ENCODE results near the gene GJB5.
A peak's percentile ranks its signal among the peaks of the same experiment; 100 is the strongest.

Gene GJB5

DNA sequence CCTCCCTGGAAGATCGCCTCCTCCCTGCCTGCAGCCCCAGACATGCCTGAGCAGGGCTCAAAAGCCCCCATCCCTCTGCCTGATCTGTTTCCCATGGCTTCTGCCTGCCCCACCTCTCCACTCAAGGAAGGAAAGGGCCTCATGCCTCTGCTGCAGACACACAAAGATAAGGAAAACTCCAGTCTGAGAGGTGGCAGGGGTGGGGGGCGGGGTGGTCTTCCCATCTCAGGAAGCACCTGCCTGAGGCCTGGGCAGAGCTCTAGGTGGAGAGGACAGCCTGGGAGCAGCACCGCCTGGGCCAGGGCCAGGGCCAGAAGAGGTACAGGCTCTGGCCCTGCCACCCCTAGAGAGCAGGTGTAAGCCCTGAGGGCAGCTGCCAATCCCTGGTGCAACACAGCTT lies 22.1 kb downstream of the GJB5 start:
- DNase-seq (ENCODE audit: low read depth), result no peak

DNA sequence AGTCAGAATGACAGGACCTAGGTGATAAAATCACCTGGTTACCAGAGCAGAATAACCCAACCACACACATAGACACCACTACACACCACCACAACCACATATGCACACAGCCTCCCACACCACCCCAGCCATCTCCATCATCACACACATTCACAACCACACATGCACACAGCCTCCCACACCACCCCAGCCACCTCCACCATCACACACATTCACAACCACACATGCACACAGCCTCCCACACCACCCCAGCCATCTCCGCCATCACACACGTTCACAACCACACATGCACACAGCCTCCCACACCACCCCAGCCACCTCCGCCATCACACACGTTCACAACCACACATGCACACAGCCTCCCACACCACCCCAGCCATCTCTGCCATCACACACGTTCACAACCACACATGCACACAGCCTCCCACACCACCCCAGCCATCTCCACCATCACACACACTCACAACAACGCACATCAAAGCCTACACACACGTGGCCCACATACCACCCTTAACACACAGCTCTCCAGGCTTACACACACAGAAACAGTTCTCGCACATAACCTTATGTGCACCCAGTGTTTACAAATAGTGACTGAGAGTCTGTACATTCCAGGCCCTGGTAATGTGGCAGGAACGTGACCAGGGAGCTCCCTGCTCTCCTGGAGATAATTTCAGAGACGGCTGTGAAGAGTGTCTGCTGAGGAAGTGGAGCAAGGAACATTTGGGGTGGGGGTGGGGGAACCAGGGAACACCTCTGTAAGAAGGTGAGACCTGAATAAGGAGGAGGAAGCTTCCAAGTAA lies 22.9 kb downstream of the GJB5 start:
- no peak for DNase-seq (ENCODE audit: low read depth)

DNA sequence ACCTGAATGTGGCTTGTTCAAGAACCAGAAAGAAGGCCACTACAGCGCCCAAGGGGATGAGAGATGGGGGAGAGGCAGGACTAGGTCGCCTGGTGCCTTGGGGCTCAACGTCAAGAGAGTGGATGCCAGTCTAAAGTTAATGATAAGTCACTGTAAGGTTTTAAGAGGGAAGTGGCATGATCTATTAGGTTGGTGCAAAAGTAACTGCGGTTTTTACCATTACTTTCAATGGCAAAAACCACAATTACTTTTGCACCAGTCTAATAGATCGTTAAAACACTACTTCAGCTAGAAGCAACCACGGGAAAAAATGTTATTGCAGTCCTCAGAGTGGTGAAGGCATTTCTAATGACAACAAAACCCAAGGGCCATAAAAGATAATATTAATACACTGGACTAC lies 23.5 kb downstream of the GJB5 start:
- DNase-seq (ENCODE audit: low read depth), result no peak

DNA sequence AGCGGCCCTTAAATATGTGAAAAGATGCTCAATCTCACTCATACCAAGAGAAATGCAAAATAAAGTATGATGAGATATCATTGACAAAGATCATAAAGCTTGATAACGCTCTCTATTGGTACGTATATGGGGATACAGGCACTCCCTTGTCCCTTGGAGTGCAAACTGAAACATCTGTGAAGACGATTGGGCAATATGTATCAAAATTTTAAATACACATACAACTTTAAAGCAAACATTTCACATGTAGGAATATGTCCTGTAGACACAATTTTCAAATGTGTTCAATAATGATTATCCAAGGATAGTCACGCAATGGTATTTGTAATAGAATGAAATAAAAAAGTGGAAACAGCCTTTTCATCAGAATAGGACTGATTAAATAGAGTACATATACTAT lies 24.2 kb downstream of the GJB5 start:
- no peak for DNase-seq (ENCODE audit: low read depth)

DNA sequence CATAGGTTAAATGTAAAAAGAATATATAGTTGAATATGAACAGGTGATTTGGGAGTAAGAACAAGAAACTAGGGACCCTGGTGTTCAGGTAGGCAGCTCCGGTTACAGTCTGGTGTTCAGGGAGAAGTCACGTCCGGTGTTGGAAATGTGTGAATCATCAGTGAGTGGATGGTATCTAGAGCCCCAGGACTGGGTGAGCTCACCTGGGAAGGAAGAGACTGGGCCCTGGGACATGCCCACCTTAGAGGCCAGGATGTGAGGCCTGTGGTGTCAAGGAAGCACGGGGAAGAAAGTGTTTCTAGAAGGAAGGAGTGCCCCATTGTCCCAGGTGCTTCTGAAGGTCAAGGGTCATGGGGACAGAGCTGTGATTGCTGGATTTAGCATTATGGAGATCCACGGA lies 24.7 kb downstream of the GJB5 start:
- no peak for DNase-seq (ENCODE audit: low read depth)

DNA sequence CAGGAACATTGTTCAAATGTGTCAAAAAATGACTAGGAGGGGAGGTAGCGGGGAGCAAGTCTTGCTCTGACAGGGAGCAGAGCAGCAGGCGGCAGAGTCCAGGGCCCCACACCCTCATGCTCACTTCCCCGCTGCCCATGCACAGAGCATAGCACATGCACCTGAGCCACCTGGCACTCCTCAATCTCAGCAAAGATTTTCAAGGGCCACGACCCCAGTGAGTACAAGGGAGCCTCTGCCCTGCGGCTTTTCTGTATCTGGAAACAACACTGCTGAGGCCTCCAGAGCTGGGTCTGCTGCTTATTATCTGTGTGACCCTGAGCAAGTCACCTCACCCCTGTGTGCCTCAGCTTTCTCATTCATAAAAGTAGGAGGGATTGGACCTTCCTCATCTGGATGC lies 25.1 kb downstream of the GJB5 start:
- DNase-seq (ENCODE audit: low read depth), result no peak

DNA sequence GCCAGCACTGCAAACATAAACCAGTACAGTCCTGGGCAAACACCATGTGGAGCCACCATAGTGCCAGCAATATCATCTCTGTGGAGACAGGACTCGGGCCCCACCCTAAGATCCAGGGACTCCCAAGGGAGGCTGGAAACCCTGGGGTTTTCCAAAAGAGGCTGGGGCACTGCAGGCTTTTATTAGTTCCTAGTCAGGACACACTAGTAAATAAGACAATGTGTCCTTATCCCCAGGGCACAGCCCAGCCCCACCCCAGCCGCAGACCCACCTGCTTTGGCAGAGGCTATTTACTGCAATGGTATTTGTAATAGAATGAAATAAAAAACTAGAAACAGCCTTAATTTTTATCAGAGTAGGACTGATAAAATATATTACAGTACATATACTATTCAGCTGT lies 25.7 kb downstream of the GJB5 start:
- no peak for DNase-seq (ENCODE audit: low read depth)

DNA sequence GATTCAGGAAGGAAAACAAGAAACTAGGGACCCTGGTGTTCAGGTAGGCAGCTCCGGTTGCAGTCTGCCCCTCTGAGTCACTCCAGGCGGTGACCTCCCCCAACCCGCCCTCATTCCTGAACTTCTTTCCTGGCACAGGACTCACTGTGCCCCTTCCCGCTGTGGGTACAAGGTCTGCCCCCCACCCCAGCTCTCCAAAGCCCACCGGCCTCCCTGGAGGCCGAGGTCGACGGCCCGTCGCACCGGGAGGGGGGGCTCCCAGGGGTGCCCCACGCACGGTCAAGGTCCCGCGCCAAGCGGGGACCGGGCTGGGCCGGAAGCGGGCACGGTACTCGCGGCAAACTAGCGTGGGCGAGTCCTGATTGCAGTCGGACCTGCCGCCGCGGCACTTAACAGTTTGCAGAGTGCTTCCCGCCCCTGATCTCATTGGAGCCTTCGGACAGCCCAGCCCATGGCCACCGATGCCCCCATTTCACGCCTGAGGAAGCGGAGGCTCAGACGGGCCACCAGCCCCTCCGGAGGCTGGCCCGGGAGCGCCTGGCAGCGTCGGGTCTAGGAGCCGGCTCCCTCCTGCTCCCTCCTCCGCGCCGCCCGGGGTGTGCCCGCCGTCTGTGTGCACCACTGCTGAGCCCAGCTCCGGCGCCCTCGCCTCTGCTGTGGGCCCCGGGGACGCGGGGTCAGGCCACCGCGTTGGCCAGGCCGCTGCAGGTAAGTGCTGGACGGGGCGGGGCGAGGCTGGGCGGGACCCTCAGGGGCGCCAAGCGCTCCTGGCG lies 26.4 kb downstream of the GJB5 start, which contains the start of gene GJB3:
Gene GJB3 (plus strand): TSS at position 144 of the 773 bp plus-strand sequence. CDS start 3,549 bp downstream, outside the sequence.
- no peak for DNase-seq (ENCODE audit: low read depth)

DNA sequence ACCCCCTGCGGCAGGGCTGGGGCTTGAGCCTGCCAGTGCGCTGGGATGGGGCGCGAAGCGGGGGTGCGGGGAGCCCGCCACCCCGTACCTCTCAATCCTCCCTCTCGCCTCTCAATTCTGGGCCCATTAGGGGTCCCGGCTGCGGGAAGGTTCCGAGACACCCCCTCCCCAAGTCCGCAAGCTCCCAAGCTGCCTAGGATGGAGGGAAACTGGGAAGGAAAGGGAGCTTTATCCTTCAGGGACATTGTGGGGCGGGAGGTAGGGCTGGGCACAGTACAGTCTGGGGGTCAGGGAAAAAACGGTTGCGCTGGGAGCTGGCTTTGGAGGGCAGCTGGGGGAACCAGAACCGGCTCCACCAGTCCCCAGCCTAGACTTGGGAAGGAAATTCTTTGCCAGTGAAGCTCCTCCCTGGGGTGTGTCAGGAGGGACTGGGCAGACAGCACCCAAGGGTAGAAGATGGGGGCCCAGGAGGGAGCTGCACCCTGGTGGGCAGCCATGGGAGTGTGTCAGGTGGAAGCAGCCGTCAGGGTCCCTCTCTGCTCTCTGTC lies 27.1 kb downstream of the GJB5 start:
- DNase-seq (ENCODE audit: low read depth), result no peak

DNA sequence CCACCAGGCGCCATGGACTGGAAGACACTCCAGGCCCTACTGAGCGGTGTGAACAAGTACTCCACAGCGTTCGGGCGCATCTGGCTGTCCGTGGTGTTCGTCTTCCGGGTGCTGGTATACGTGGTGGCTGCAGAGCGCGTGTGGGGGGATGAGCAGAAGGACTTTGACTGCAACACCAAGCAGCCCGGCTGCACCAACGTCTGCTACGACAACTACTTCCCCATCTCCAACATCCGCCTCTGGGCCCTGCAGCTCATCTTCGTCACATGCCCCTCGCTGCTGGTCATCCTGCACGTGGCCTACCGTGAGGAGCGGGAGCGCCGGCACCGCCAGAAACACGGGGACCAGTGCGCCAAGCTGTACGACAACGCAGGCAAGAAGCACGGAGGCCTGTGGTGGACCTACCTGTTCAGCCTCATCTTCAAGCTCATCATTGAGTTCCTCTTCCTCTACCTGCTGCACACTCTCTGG lies 29.9 kb downstream of the GJB5 start:
- no peak for DNase-seq (ENCODE audit: low read depth)

DNA sequence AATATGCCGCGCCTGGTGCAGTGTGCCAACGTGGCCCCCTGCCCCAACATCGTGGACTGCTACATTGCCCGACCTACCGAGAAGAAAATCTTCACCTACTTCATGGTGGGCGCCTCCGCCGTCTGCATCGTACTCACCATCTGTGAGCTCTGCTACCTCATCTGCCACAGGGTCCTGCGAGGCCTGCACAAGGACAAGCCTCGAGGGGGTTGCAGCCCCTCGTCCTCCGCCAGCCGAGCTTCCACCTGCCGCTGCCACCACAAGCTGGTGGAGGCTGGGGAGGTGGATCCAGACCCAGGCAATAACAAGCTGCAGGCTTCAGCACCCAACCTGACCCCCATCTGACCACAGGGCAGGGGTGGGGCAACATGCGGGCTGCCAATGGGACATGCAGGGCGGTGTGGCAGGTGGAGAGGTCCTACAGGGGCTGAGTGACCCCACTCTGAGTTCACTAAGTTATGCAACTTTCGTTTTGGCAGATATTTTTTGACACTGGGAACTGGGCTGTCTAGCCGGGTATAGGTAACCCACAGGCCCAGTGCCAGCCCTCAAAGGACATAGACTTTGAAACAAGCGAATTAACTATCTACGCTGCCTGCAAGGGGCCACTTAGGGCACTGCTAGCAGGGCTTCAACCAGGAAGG lies 30.5 kb downstream of the GJB5 start:
- DNase-seq (ENCODE audit: low read depth), result no peak

DNA sequence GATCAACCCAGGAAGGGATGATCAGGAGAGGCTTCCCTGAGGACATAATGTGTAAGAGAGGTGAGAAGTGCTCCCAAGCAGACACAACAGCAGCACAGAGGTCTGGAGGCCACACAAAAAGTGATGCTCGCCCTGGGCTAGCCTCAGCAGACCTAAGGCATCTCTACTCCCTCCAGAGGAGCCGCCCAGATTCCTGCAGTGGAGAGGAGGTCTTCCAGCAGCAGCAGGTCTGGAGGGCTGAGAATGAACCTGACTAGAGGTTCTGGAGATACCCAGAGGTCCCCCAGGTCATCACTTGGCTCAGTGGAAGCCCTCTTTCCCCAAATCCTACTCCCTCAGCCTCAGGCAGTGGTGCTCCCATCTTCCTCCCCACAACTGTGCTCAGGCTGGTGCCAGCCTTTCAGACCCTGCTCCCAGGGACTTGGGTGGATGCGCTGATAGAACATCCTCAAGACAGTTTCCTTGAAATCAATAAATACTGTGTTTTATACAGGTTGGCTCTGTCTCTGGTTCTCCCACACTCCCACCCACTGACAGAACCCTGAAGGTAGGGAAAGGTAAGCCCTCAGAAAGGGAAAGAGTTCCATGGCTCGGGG lies 31.1 kb downstream of the GJB5 start:
- no peak for DNase-seq (ENCODE audit: low read depth)

DNA sequence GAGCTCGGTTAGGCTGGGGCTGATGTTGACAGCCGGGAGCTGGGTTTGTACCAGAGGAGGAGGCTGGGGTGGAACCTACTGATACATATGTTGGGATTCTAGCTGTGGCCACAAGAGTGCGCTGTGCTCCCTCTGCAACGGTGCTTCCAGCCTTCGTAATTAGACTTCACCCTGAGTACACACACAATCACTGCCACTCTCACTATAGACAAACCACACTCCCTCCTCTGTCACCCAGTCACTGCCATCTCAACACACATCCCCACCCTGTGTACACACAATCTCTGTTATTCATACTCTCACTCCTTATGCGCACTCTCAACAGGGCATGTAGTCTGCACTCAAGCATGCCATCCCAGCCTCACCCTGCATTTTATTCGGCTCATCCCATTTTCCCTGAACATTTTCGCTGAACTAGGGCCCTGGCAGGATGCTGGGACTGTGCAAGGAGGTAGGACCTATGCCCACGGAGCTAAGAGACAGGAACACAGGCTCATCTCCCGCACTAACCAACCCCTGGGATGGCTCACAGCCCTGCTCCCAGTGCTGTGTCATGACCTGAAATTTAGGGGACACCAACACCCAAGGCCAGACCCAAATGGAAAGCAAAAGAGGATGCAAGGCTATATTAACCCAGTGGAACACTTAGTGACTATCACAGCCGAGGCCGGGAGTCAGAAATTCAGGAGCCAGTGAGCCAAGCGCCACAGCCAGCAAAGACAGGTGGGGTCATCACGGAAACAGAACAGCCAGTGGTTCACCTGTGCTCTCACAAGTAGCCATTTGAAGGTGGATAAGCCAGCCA lies 31.9 kb downstream of the GJB5 start:
- peak; percentile 42 for DNase-seq (ENCODE audit: low read depth)

DNA sequence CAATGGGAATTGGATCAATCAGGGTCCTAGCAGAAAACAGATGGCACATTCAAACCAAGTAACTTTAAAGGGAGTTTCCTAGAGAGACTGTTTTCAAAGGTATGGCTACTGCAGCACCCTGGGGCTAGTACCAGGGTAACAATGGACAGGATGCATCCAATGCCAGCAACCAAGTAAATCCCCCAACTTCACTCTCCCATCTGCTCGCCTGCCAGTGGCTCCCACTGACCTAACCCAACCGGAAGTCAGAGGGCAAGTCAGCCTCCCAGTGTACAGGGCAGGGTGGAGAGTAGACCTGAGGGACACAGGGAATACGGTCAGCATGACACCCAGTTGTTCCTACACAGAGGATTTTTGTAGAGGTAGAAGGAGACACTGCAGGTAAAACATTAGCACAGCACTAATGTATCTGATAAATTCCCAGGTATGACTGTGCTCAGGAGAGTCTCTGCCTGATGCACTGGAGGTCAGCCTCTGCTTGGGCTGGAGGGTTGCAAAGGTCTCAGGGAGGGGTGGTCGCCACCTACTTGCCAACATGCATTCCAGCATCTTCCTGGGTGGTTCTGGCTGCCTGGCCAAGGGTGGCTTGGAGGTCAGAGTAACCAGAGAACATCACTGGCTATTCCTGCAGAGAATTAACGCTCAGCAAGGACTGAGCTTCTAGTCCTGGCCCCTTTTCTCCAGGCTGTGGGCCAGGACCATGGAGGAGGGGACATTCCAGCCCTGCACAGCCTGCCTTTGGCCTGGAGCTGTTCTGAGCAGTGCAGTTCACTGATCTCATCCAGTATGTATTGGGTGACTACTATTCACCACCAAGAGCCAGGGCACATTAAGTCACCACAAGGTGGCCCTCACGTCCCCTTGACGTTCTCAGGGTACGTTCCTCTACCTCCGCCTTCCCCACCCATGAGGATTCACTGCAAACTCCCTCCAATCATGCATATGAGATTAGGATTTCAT lies 32.9 kb downstream of the GJB5 start:
- no peak for DNase-seq (ENCODE audit: low read depth)

DNA sequence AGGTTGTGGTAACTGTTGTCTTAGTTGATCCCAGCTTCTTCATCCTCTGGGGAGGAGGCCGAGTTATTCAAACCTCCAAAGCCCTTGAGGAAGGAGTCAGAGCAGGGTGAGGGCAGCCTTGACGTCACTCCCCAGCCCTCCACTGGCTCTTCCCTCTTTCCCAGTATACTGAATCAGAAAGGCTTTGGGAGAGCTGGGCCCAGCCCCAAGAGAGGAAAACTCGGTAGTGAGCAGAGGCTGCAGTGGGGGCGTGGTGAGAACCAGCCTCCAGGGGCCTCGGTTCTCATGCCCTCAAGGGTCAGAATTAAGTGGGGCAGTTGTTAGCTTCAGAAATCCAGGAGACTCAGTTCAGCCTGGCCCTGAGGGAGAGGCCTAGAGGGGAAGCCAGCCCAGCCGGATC lies 36.1 kb downstream of the GJB5 start:
- DNase-seq (ENCODE audit: low read depth), result no peak

DNA sequence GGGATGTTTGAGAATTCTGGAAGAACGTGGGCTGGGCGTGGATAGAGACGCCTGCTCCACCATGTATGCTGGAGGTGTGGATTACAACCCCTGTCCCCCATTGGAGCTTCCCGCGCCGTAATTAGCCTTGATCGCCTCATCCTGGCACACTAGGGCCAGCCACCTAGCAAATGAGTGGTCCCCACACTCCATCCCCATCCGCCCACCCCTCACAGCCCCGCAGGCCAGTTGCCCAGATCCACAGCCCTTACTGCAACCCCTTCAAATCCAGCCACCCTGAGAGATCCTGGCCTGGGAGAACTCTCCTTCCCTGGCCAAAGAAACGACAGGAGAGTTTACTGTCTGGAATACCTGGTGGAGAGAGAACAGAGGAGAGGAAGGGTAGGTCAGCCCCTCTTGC lies 37.6 kb downstream of the GJB5 start:
- no peak for DNase-seq (ENCODE audit: low read depth)

DNA sequence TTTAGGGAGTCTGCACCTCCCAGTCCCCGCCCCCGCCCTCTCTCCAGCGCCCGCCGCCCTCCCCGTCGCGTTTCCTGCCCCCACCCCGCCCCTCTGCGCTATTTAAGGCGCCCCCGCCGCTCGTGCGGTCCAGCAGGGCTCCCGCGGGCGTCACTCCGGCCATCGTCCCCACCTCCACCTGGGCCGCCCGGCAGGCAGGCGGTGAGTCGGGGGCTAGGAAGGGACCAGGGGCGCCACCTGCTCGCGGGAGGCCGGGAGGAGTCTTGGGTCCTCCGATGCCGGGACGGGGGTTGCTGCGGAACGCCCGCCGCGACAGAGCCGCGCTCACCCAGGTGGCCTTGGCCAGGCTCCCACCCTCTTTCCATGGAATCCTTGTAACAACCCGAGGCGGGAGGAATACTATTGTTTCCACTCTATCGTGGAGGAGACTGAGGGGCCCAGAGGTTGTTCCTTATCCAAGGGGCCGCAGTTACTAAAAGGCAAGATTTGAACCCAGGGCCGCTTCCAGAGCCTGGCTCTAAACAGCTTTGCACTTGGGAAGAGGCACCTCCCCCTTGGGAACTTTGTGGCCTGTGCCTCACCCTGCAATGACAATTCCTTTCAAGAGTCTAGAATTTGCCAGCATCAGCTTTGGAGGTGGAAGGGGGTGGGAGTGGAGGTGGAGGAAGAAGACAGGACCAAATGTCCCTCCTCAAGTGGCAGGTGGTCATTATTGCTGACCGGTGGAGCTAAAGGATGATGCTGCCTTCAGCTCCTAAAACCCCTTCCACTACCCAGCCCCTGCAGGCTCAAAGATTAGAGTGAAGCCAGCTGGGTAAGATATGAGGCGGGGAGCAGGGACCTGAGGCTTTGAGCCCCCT lies 38.3 kb downstream of the GJB5 start, which contains the start of gene GJA4:
Gene GJA4 (plus strand): TSS at position 132 of the 860 bp plus-strand sequence. CDS start 1,215 bp downstream, outside the sequence.
- DNase-seq (ENCODE audit: low read depth), result no peak

DNA sequence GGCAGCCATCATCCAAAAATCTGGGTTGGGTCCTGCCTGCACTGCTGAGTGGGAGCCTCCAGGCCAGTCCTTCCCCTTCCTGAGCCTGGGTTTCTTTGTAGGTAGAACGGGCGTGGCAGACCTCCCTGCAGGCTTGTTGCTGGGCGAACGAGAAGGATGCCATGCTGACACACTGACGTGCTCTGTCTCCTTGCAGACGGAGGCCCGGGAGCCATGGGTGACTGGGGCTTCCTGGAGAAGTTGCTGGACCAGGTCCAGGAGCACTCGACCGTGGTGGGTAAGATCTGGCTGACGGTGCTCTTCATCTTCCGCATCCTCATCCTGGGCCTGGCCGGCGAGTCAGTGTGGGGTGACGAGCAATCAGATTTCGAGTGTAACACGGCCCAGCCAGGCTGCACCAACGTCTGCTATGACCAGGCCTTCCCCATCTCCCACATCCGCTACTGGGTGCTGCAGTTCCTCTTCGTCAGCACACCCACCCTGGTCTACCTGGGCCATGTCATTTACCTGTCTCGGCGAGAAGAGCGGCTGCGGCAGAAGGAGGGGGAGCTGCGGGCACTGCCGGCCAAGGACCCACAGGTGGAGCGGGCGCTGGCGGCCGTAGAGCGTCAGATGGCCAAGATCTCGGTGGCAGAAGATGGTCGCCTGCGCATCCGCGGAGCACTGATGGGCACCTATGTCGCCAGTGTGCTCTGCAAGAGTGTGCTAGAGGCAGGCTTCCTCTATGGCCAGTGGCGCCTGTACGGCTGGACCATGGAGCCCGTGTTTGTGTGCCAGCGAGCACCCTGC lies 39.3 kb downstream of the GJB5 start:
- DNase-seq (ENCODE audit: low read depth), result no peak
